AG10803 (cell line): ENCODE data around the gene RAB31.
A peak's percentile ranks its signal among the peaks of the same experiment; 100 is the strongest.

Source experiments
- DNase-seq: peaks from one replicate; pipeline ENCODE4 v3.0.0; 2010; ENCODE audit warnings: low read depth
- H3K4me3 ChIP-seq: 2 replicates; pipeline ENCODE4 v1.5.1; 2011; ENCODE audit warnings: mild to moderate bottlenecking, low read length, control low read depth
- CTCF ChIP-seq: conservative IDR thresholded peaks from 2 replicates; pipeline ENCODE4 v1.5.1; 2011; ENCODE audit warnings: mild to moderate bottlenecking, low read length, control low read depth, inconsistent platforms

RAB31 gene

GRCh38 chr18:9694952-9695495, 13.1 kb upstream of the RAB31 start:
- no peak overlapping the region for H3K4me3 ChIP-seq
- no peak for DNase-seq
- no peak for TF ChIP-seq CTCF

GRCh38 chr18:9695605-9696004, 12.5 kb upstream of the RAB31 start:
- no peak for DNase-seq
- H3K4me3 ChIP-seq, result no peak overlapping the region

GRCh38 chr18:9696112-9696511, 12.0 kb upstream of the RAB31 start:
- DNase-seq, result peak; percentile 39
- no peak for TF ChIP-seq CTCF

More at GRCh38 chr18:9695605-9696004, 12.5 kb upstream of the RAB31 start:
- TF ChIP-seq CTCF, result no peak

GRCh38 chr18:9696701-9697100, 11.4 kb upstream of the RAB31 start:
- DNase-seq, result no peak
- no peak for TF ChIP-seq CTCF

More at GRCh38 chr18:9696112-9696511, 12.0 kb upstream of the RAB31 start:
- no peak overlapping the region for H3K4me3 ChIP-seq

GRCh38 chr18:9697121-9697520, 11.0 kb upstream of the RAB31 start:
- no peak for TF ChIP-seq CTCF
- no peak for DNase-seq
- H3K4me3 ChIP-seq, result no peak overlapping the region

More at GRCh38 chr18:9696701-9697100, 11.4 kb upstream of the RAB31 start:
- no peak overlapping the region for H3K4me3 ChIP-seq

- H3K4me3 ChIP-seq, result no peak overlapping the region
- DNase-seq, result no peak
- no peak for TF ChIP-seq CTCF
Observed at GRCh38 chr18:9698497-9698896, 9.6 kb upstream of the RAB31 start.

GRCh38 chr18:9700261-9700796, 7.8 kb upstream of the RAB31 start:
- no peak for DNase-seq
- no peak overlapping the region for H3K4me3 ChIP-seq
- TF ChIP-seq CTCF, result no peak
